GM20000 (cell line): ENCODE measurements around the gene CCNY.

Source experiments
- DNase-seq: peaks from one replicate; pipeline ENCODE4 v3.0.0; 2012; ENCODE audit warnings: low spot score
- CTCF ChIP-seq: IDR thresholded peaks from 2 replicates; pipeline ENCODE4 v1.5.1; 2012; ENCODE audit warnings: mild to moderate bottlenecking, control low read depth; ENCODE audit errors: extremely low read depth, missing control alignments

CCNY gene

GRCh38 chr10:35367982-35368381 lies 31.7 kb downstream of the CCNY start:
- DNase-seq: no peak
- TF ChIP-seq CTCF: no peak

- DNase-seq: no peak
Observed at GRCh38 chr10:35368485-35369048, 32.3 kb downstream of the CCNY start.

GRCh38 chr10:35369049-35369611 lies 32.8 kb downstream of the CCNY start:
- no peak for DNase-seq
- TF ChIP-seq CTCF: no peak

More at GRCh38 chr10:35368485-35369048, 32.3 kb downstream of the CCNY start:
- TF ChIP-seq CTCF: no peak

- TF ChIP-seq CTCF: no peak
- no peak for DNase-seq
Observed at GRCh38 chr10:35371731-35372130, 35.4 kb downstream of the CCNY start.

- DNase-seq: no peak
- no peak for TF ChIP-seq CTCF
Observed at GRCh38 chr10:35372329-35372728, 36.0 kb downstream of the CCNY start.

- DNase-seq: no peak
- TF ChIP-seq CTCF: no peak
Observed at GRCh38 chr10:35375091-35375765, 38.9 kb downstream of the CCNY start.

- DNase-seq: no peak
Observed at GRCh38 chr10:35377050-35377728, 40.9 kb downstream of the CCNY start.

More at GRCh38 chr10:35377050-35377728, 40.9 kb downstream of the CCNY start:
- TF ChIP-seq CTCF: no peak
